SKM-1 (cell line): ENCODE results near the gene GPR27.

Source experiments
- DNase-seq: peaks from one replicate; lab custom pipeline; 2025; ENCODE audit not compliant: unreplicated experiment; lab: John Stamatoyannopoulos, UW

The GPR27 gene, protein sequence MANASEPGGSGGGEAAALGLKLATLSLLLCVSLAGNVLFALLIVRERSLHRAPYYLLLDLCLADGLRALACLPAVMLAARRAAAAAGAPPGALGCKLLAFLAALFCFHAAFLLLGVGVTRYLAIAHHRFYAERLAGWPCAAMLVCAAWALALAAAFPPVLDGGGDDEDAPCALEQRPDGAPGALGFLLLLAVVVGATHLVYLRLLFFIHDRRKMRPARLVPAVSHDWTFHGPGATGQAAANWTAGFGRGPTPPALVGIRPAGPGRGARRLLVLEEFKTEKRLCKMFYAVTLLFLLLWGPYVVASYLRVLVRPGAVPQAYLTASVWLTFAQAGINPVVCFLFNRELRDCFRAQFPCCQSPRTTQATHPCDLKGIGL

DNA sequence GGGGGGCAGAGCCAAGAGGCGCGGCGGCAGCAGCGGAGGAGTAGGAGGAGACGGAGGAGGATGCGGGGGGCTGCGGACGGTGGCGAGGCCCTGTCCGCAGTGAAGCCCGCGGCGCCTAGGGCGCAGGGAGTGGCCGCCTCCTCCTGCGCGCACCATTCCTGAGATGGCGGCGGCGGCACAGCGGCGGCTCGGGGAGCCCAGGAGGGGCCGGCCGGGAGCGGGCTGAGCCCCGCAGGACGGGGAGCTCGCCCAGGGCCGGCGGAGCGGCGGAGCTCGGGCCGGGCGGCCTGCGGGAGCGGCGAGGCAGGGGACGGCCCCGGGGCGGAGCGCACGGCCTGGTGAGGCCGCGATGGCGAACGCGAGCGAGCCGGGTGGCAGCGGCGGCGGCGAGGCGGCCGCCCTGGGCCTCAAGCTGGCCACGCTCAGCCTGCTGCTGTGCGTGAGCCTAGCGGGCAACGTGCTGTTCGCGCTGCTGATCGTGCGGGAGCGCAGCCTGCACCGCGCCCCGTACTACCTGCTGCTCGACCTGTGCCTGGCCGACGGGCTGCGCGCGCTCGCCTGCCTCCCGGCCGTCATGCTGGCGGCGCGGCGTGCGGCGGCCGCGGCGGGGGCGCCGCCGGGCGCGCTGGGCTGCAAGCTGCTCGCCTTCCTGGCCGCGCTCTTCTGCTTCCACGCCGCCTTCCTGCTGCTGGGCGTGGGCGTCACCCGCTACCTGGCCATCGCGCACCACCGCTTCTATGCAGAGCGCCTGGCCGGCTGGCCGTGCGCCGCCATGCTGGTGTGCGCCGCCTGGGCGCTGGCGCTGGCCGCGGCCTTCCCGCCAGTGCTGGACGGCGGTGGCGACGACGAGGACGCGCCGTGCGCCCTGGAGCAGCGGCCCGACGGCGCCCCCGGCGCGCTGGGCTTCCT is at the start of gene GPR27:
Gene GPR27 (plus strand): TSS at position 155 of the 909 bp plus-strand sequence. CDS start 195 bp downstream, at position 350.
- DNase-seq = no peak

DNA sequence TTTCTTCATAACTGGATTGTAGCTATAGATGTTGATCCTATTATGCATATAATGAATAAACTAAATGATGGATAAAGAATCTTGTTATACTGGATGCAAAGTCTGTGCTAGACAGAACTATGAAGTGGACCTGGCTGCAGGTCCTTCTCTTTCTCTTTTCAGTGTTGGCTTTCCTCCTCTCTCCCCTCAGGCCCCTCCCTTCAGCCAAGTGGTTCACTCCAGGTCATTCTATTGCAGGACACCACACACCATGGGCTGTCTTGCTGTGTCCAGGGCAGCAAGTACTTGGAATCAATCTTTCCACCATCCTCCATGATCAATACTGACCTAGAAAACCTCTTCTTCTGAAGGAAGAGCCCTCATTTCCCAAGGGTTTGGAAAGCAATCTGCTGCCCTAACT is 48.7 kb upstream of the GPR27 start:
- DNase-seq = no peak

- DNase-seq = no peak
These were observed 48.0 kb upstream of the GPR27 start for GRCh38 chr3:71705681-71706080.

- DNase-seq = no peak
These were observed 46.1 kb upstream of the GPR27 start for GRCh38 chr3:71707595-71707994.

DNA sequence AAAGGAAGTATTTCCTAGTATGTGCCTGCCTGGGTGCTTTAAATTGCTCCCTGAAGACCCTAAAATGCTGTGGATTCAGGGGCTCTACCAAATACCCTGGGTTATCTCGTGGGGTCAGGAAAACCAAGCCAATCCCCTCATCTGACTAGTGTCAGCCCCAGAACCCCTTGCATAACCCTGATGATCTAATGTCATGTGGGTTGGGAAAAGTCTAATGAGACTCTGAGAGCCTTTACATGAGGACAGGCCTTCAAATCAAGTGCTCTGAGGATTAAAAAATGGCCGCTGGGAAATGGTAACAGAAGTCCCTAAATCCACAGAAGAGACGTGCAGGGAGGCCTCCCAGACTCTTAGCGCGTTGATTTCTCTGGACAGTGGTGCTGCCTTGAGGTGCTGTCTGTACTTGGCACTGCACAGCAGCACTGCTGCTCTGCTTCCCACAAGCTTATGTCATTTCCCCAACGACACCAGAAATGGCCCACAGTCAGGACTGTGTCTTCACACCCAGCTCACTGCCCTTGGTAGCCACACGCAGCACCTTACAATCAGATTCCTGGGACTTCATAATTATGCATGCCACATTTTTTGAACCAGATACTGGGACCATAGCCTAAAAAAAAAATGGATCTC is 45.1 kb upstream of the GPR27 start:
- DNase-seq = no peak

- no peak for DNase-seq
These were observed 43.6 kb upstream of the GPR27 start for GRCh38 chr3:71709908-71710511.

DNA sequence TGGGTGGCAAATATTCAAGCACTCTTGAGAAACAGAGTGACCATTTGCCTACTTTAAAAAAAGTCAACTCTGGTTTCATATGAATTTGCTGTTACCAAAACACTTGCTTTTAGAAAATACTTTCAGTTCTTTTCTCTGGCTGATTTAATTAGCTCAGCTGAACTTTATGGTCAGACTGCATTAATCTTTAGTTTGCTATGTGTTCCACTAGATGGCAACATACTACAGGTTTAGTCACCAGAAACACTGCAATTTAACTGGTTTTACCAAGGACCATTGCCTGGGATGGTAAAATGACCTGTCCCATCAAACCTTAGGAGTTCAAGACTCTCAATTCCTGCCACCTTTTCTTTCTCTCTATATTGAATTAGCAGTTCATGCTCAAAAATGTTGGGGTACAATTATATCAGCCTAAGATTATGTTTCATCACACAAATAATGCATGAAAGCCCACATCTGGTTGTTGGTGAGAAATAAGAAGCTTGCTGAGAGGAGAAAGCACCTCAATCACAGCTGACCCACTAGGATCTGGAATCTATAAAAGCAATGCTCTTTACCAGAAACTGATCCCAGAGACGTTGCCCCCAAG is 42.7 kb upstream of the GPR27 start:
- peak; percentile 34 for DNase-seq

GRCh38 chr3:71713041-71713440 is 40.6 kb upstream of the GPR27 start:
- no peak for DNase-seq

- DNase-seq = no peak
These were observed 39.1 kb upstream of the GPR27 start for GRCh38 chr3:71714595-71714994.

DNA sequence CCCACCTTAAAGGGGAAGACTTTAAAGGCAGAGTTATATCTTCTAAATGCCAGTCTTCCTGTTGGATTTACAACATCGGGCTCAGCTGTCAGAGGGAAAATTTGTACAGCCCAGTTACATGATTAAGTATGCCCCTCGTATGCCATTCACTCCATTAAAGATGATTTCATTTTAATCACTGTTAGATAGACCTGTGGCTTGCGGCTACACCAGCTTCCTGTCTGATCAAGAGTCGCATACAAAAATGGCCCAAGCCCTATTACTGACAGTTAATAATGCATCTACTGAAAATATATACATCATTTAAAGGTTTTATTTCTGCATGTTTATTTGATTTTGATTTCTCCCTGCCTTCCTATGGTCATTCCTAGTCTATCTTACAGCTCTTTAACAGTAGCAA is 35.6 kb upstream of the GPR27 start:
- DNase-seq = no peak

DNA sequence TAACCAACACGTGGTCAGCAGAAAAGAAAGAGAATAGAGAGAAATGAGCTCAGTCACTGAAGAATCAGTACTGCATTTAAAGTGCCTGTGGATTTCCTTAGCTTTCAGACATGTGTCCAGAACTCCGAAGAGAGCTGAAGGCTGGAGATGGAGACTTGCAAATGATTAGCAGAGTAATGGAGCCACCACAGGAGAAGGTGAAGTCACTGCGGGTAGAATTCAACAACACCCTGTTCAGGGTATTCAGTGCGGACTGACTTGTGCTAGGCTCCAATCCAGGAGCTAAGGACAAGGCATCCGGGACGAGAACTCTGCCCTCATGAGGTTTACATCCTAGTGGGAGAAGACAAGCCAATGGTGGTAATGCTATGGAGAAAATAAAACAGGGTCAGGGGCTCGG is 32.7 kb upstream of the GPR27 start:
- DNase-seq = no peak

- DNase-seq = no peak
These were observed 32.0 kb upstream of the GPR27 start for GRCh38 chr3:71721651-71722157.

DNA sequence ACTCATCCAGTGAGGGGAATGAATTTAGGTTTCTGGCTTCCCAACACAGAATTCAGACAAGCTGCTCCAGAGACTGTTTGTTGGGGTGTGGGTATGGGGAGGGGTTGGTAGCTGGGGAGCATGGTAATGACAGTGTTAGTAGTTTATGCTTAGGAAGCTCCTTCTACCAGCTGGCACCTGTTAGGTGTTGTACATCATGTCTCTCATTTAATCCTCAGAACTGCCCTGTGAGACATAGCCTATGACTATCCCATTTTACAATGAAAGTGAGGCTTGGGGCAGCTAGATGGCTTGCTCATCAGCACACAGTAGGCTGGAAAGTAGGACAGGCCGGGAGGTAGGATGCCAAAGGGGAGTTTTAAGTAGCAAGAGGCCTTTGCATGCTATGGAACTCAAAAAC is 31.0 kb upstream of the GPR27 start:
- no peak for DNase-seq

GRCh38 chr3:71723452-71724170 is 30.0 kb upstream of the GPR27 start:
- no peak for DNase-seq

DNA sequence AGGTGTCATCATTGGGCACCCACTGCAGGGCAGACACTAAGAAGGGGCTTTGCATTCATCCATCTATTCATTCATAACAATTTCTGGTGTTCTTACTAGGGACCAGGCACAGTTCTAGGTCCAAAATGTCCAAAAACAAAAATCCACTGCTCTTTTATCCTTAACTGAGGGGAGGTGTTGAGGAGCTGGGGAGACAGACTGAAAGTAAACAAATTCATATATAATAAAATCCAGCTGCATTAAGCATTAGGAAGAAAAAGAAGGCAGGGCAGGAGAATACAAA is 29.5 kb upstream of the GPR27 start:
- no peak for DNase-seq

DNA sequence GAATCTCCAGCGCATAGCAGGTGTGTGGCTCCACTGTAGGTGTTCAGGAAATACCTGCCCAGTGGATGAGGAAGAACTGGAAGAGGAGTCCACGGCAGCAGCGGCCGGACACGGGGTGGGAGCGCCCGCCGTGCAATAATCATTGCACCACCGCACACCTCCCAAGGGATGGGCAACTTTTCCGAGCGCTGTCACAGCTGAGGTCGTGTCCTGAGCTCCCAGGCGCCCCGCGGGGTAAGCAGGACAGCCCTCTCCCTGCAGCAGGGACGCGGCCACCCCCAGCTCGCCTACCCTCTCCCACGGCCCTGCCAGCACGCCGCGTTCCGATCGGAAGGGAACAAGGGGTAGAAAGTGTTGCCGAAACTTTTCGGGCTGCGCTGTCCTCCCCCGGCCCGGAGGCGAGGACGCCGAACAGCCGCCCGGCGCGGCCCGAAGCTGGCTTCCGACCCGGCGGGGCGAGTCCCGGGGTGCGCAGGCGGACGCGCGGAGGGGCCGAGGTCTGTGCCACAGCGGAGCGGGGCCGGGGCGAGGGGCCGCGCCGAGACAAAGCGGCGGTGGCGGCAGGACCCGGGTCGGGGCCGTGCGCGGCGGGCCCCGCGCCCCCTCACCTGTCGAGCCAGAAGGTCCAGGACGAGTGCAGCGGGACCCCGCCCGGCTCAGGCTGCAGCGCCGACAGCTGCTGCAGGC is 28.9 kb upstream of the GPR27 start:
- no peak for DNase-seq

DNA sequence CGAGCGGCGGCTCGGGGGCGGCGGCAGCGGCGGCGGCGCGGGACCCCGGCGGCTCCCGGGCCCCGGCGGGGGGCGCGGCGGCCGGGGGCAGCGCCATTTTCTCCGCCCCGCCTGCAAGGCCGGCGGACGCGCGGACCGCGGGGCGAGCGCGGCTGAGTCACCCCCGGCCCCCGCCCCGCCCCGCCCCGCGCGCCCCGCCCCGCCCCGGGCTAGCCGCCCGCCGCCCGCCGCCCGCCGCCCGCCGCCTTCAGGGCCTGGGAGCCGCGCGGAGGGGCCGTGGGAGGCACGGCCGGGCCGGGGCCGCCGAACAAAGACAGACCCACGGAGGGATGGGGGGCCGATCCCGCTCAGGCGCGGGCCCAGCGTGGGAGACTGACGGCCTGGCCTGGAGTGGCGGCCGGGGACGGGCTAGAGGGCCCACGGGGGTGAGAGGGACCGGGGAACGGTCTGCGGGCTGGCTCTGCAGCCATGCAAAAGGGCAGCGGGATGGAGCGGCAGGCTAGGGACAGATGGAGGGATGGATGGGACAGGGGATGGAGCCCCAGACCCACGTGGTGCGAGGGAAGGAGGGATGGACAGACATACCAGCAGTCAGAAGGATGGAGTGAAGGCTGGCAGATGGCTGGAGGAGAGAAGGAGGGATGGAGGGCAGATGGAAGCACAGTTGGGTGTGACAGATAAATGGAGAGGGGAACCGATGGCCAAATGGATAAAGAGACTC is 28.2 kb upstream of the GPR27 start, which contains the start of gene EIF4E3:
Gene EIF4E3 (minus strand): TSS at position 132 of the 721 bp plus-strand sequence. CDS start 35 bp downstream, at position 97.
- DNase-seq = no peak

DNA sequence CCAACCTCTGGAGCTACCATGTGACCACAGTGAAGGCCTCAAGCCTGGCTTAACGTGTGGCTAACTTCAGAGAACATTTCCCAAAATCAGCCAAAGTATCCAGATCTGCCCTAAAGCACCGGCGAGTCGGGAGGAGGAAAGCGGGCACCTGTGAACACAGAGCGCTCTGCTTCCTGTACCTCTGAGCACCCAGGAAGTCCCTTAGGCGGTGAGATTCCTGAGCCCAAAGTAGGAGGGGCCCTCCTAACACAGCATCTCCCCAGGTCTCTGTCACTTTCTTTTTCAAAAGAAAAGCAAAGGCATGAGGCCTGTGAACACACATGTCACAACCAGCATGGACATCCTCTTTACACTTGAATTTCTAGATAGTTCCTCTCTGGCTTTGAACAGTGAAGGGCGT is 27.5 kb upstream of the GPR27 start:
- DNase-seq = no peak
